ENCODE measurements around the gene FGF1. TPM values are rescaled to one million over a fixed set of nuclear protein-coding genes. Genes with fewer than 3 reads are reported as not detected.

Gene FGF1
- total RNA-seq, 2 experiments from 2014 or later = not detected

DNA sequence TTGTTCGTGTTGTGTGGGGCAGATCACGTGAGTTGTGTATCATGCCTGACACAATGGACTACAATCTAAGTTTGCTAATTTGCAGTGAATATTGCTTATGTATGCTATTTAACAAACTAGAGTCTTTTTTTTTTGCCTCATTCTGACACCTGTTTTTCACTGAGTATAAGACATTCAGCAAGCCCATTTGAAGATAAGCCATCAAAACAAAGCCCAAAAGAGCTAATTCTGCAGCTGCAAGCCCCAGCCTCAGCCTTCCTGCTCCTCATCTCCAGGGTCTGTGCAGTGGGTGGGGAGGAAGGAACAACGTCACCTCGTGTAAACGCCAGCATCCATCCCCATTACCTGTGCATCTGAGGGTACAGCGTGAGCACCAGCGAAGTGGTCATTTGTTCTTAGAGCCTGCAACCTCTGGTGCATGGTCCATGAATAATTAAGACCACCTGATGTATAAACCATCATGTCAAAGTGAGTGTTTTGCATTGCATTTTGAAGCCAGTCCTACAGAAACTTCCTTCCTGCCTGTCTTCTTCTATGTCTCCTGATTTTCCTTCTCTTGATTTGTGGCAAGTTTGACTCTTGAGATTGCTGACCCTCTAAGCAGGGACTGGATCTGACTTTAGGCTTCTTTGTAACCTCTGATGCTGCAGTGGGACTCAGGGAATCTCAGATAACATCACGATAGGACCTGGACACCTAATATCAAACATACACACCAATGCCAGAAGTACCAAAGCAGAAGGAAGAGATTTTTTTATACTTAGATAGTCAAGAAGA is 73.2 kb downstream of the FGF1 start:
- POLR2A ChIA-PET = no interaction called here
- no peak for ATAC-seq (ENCODE audit: poor library complexity)
- H3K4me1 Mint-ChIP-seq (ENCODE audit: low read depth) = no peaks in the 10 kb centered on the region
- H3K4me3 Mint-ChIP-seq = no peak overlapping the region
- H3K36me3 Mint-ChIP-seq (ENCODE audit: low read depth) = no peaks in the 10 kb centered on the region
- H3K27me3 Mint-ChIP-seq = peaks cover 25% of the 10 kb centered on the region
- H3K36me3 ChIP-seq (ENCODE audit: insufficient read depth, low read length) = no peaks in the 10 kb centered on the region
- CTCF ChIA-PET = no interaction called here
- TF ChIP-seq, protein P1, sequence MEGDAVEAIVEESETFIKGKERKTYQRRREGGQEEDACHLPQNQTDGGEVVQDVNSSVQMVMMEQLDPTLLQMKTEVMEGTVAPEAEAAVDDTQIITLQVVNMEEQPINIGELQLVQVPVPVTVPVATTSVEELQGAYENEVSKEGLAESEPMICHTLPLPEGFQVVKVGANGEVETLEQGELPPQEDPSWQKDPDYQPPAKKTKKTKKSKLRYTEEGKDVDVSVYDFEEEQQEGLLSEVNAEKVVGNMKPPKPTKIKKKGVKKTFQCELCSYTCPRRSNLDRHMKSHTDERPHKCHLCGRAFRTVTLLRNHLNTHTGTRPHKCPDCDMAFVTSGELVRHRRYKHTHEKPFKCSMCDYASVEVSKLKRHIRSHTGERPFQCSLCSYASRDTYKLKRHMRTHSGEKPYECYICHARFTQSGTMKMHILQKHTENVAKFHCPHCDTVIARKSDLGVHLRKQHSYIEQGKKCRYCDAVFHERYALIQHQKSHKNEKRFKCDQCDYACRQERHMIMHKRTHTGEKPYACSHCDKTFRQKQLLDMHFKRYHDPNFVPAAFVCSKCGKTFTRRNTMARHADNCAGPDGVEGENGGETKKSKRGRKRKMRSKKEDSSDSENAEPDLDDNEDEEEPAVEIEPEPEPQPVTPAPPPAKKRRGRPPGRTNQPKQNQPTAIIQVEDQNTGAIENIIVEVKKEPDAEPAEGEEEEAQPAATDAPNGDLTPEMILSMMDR (IDR thresholded peaks at IDR 0.05) = no peak
- intact Hi-C loops (cut with DNase I, micrococcal nuclease) = loop anchor here in 1 of 2 experiments (5.0 kb wide), 1 partner anchor 275 kb away; no protein-coding TSS in a partner anchor
- no peaks in the 10 kb centered on the region for H3K4me1 ChIP-seq (ENCODE audit: insufficient read depth, low read length)
- H3K27ac ChIP-seq (ENCODE audit: low read depth in 1 of 2, low read length in 2 of 2) = no peak overlapping the region
- H3K27ac Mint-ChIP-seq = no peak overlapping the region
- H3K27me3 ChIP-seq (ENCODE audit: control insufficient read depth in 1 of 2, insufficient read depth in 2 of 2, low read length in 2 of 2) = peaks cover 0 to 3% of the 10 kb centered on the region in 2 experiments
- no peak overlapping the region for H3K4me3 ChIP-seq (ENCODE audit: low read length)
- H3K9me3 ChIP-seq (ENCODE audit: control insufficient read depth in 1 of 2, insufficient read depth in 1 of 2, low read length in 2 of 2) = no peaks in the 10 kb centered on the region
- no peak for DNase-seq
- H3K9me3 Mint-ChIP-seq = no peaks in the 10 kb centered on the region

DNA sequence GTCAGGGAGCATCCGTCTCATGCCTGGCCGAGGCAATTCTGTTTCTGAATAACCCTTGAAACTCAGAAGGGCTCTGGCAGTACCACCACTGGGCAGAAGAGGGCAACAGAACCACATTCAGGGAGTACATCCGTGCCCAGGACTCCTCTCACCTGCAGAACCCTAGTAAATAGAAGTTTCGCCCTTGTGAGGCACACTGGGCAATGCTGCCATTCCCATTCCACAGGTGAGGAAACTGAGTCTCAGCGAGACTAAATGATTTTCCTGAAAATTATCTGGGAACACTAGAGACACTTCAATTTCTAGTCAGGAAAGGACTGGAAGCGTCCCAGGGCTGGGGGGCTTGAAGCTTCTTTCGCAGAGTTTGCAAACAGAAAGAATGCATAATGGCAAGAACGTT is 74.7 kb downstream of the FGF1 start:
- ChIA-PET CTCF (interaction anchor here (1.0 to 1.5 kb wide), 4 partner anchors 9 to 256 kb away, joined by 3 to 5 read pairs (median 3); no protein-coding TSS in a partner anchor), POLR2A (no interaction called here)
- H3K9me3 Mint-ChIP-seq = no peaks in the 10 kb centered on the region
- Histone ChIP-seq H3K4me1 (ENCODE audit: insufficient read depth, low read length) (no peaks in the 10 kb centered on the region), H3K27ac (ENCODE audit: low read depth in 1 of 2, low read length in 2 of 2) (no peak overlapping the region), H3K27me3 (ENCODE audit: control insufficient read depth in 1 of 2, insufficient read depth in 2 of 2, low read length in 2 of 2) (peaks cover 0 to 3% of the 10 kb centered on the region in 2 experiments), H3K36me3 (ENCODE audit: insufficient read depth, low read length) (no peaks in the 10 kb centered on the region), H3K9me3 (ENCODE audit: control insufficient read depth in 1 of 2, insufficient read depth in 1 of 2, low read length in 2 of 2) (no peaks in the 10 kb centered on the region), H3K4me3 (ENCODE audit: low read length) (no peak overlapping the region)
- peaks cover 34% of the 10 kb centered on the region for H3K27me3 Mint-ChIP-seq
- peak; percentile 34 to 70 (median 56) for DNase-seq
- no peaks in the 10 kb centered on the region for H3K4me1 Mint-ChIP-seq (ENCODE audit: low read depth)
- no peak overlapping the region for H3K4me3 Mint-ChIP-seq
- peak; percentile 94 for ATAC-seq (ENCODE audit: poor library complexity)
- TF ChIP-seq, protein P1 (IDR thresholded peaks at IDR 0.05) = peak; percentile 77
- intact Hi-C loops (cut with DNase I, micrococcal nuclease) = loop anchor here (1.0 to 5.0 kb wide), 5 partner anchors 88 to 459 kb away; no protein-coding TSS in a partner anchor
- H3K27ac Mint-ChIP-seq = no peak overlapping the region
- H3K36me3 Mint-ChIP-seq (ENCODE audit: low read depth) = no peaks in the 10 kb centered on the region

DNA sequence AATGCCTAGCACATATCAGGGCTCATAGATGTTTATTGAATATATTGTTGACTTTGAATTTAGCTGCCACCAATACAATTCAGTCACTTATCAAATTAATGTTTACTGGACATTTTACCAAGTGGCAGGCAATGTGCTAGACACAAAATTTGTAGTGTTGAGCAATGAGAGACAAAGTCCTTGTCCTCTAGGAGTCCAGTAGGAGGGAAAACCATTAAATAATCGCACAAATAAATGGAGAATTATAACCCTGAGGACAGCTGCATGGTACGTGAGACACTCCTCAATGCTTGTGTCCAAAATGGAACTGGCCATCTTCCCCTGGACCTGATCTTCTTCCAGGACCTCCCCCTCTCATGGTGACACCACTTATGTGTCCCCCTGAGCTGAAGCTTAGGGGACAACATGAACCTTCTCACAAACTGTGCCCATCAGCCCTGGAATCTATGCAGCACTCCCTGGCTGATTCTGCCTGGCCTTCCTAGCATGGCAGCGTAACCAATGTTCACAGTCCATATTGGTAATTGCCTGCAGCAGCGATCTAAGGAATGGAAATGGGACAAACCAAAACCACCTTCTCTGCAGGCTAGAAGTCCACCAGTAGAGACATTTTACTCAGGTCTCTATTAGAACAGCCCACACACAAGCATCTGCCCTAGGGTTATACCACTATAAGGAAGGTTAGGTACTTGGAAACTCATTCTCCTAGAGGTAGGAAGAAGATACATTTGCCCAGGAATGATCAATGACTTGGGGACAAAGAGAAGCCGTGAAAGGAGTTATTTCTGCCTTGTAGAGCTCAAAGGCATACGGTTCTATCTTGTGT is 75.5 kb downstream of the FGF1 start:
- ChIA-PET CTCF (interaction anchor here (0.5 to 1.5 kb wide), 5 partner anchors 8 to 256 kb away, joined by 3 to 5 read pairs (median 3); no protein-coding TSS in a partner anchor), POLR2A (no interaction called here)
- no peaks in the 10 kb centered on the region for H3K9me3 Mint-ChIP-seq
- H3K4me1 Mint-ChIP-seq (ENCODE audit: low read depth) = no peaks in the 10 kb centered on the region
- no peaks in the 10 kb centered on the region for H3K36me3 Mint-ChIP-seq (ENCODE audit: low read depth)
- Histone ChIP-seq H3K27ac (ENCODE audit: low read depth in 1 of 2, low read length in 2 of 2) (no peak overlapping the region), H3K9me3 (ENCODE audit: control insufficient read depth in 1 of 2, insufficient read depth in 1 of 2, low read length in 2 of 2) (no peaks in the 10 kb centered on the region), H3K4me3 (ENCODE audit: low read length) (no peak overlapping the region), H3K36me3 (ENCODE audit: insufficient read depth, low read length) (no peaks in the 10 kb centered on the region), H3K4me1 (ENCODE audit: insufficient read depth, low read length) (no peaks in the 10 kb centered on the region), H3K27me3 (ENCODE audit: control insufficient read depth in 1 of 2, insufficient read depth in 2 of 2, low read length in 2 of 2) (peaks cover 0 to 3% of the 10 kb centered on the region in 2 experiments)
- H3K27me3 Mint-ChIP-seq = peaks cover 39% of the 10 kb centered on the region
- TF ChIP-seq, protein P1 (IDR thresholded peaks at IDR 0.05) = no peak
- no peak overlapping the region for H3K27ac Mint-ChIP-seq
- DNase-seq (no peak), ATAC-seq (ENCODE audit: poor library complexity) (no peak)
- intact Hi-C loops (cut with DNase I, micrococcal nuclease) = loop anchor here (1.0 to 5.0 kb wide), 5 partner anchors 88 to 458 kb away; no protein-coding TSS in a partner anchor
- no peak overlapping the region for H3K4me3 Mint-ChIP-seq
